GM10248 (cell line): ENCODE data around the gene NLRC5.

Experiments used
- CTCF ChIA-PET: fragments of 300-600 bp; sonication (Branson Sonifier 250); formaldehyde crosslinking; extraction: SDS; loops from one replicate; lab custom pipeline; 2021; ENCODE audit warnings: antibody characterized with exemption; lab: Yijun Ruan, JAX
- POLR2A ChIA-PET: fragments of 350-650 bp; sonication (Branson Sonifier 250); formaldehyde crosslinking; extraction: SDS; loops from one replicate; lab custom pipeline; 2020; ENCODE audit warnings: antibody characterized with exemption; lab: Yijun Ruan, JAX
- DNase-seq: peaks from one replicate; pipeline ENCODE4 v3.0.0; 2012; ENCODE audit errors: extremely low spot score
- TF ChIP-seq, protein P1 (sequence below): IDR thresholded peaks from 2 replicates; pipeline ENCODE4 v1.5.1; 2012; ENCODE audit warnings: mild to moderate bottlenecking, low read depth; ENCODE audit errors: extremely low read depth, missing control alignments, control extremely low read depth

Gene NLRC5

DNA sequence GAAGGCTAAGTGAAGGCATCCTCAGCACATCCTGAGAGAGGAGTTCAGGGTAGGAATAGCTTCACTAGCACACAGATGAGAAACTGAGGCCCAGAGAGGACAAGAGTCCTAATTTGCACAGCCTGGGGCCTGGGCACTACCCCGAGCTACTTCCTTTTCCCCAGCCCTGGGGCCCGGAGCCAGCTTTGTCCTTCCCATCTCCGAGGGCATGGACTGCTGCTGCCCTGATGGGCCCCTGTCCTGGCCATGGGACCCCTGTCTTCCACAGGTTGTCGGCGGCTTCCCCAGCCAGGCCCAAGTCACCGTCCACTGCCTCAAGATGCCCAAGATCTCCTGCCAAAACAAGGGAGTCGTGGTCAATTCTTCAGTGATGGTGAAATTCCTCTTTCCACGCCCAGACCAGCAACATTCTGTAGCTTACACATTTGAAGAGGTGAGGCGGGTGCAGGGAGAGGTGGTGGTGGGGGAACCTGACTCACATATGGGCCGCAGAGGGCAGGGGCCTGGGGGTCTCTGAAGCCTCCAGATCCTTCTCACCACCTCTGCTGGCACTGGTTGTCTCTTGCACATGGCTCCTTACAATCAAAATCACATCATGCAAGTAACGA lies 11.4 kb upstream of the NLRC5 start:
- CTCF ChIA-PET: interaction anchor here (0.9 to 20.3 kb wide), 7 partner anchors 8 to 197 kb away, joined by 3 to 376 read pairs (median 3); partner anchors contain the start of gene CETP
- DNase-seq: no peak
- POLR2A ChIA-PET: no interaction called here
- TF ChIP-seq, protein P1, sequence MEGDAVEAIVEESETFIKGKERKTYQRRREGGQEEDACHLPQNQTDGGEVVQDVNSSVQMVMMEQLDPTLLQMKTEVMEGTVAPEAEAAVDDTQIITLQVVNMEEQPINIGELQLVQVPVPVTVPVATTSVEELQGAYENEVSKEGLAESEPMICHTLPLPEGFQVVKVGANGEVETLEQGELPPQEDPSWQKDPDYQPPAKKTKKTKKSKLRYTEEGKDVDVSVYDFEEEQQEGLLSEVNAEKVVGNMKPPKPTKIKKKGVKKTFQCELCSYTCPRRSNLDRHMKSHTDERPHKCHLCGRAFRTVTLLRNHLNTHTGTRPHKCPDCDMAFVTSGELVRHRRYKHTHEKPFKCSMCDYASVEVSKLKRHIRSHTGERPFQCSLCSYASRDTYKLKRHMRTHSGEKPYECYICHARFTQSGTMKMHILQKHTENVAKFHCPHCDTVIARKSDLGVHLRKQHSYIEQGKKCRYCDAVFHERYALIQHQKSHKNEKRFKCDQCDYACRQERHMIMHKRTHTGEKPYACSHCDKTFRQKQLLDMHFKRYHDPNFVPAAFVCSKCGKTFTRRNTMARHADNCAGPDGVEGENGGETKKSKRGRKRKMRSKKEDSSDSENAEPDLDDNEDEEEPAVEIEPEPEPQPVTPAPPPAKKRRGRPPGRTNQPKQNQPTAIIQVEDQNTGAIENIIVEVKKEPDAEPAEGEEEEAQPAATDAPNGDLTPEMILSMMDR: no peak

DNA sequence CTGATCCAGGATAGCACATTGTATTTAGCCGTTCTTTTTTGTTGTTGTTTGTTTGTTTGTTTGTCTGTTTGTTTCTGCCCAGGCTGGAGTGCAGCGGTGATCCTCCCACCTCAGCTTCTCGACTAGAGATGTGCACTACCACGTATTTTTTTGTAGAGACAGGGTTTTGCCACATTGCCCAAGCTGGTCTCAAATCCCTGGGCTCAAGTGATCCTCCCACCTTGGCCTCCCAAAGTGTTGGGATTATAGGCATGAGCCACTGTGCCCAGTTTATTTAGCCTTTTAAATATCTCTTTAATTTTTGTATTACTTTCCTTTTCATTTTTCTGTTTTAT lies 9.2 kb upstream of the NLRC5 start:
- TF ChIP-seq, protein P1: no peak
- POLR2A ChIA-PET: no interaction called here
- CTCF ChIA-PET: interaction anchor here (20.3 kb wide), 1 partner anchor 13 kb away, joined by 376 read pairs; the partner anchor contains the start of gene CETP
- no peak for DNase-seq

DNA sequence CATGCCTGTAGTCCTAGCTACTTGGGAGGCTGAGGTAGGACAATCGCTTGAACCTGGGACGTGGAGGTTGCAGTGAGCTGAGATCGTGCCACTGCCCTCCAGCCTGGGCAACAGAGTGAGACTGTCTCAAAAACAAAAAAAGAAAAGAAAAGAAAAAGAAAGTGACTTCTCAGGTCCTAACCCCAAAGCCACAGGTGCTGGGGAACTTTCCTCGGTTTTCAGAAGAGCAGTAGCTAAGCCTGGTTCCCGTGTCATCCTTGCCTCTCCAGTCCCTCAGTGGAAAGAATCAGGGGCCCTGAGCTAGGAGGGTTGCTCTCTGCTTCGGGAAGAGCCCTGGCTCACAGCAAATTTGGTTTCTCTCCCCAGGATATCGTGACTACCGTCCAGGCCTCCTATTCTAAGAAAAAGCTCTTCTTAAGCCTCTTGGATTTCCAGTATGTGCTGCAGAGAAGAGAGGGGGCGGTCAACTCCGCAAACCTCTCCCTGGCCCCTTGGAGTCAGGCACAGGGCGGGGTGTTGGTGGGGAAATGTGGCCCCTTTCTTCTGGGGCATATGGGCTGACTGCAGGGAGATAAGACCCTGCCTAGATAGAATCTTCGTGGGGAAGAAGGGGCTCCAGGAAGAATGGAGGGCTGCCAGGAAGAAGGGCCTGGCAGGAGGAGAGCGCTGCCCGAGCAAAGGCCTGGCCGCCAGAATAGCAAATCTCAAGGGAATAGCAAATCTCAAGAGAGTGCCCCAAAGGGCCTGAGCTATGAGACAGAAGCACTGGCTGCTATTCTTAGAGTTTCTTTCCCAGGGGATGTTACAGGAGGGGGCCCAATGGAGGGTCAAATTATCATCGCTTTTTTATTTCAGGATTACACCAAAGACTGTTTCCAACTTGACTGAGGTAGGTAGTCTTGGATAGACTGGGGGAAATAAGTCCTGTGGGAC lies 8.3 kb upstream of the NLRC5 start:
- ChIA-PET POLR2A (no interaction called here), CTCF (interaction anchor here (1.0 to 20.3 kb wide), 4 partner anchors 14 to 113 kb away, joined by 3 to 376 read pairs (median 7); partner anchors contain the start of gene CETP)
- TF ChIP-seq, protein P1: no peak
- no peak for DNase-seq

DNA sequence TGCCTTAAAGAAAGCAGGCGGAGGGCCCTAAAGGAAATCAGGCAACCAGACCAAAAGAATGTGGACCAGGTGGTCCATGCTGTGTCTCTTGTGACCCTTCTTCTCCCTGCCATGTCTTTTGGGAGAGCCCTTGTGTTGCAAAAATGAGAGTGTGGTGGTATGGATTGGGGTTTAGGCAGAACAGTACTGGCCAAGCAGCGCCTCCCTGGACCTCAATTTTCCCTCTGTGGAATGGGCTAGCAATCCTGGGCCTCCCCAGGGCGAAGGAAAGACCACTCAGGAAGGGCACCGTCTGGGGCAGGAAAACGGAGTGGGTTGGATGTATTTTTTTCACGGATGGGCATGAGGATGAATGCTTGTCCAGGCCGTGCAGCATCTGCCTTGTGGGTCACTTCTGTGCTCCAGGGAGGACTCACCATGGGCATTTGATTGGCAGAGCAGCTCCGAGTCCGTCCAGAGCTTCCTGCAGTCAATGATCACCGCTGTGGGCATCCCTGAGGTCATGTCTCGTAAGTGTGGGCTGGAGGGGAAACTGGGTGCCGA lies 7.6 kb upstream of the NLRC5 start:
- no peak for DNase-seq
- ChIA-PET POLR2A (interaction anchor here (1.1 kb wide), 1 partner anchor 11 kb away, joined by 4 read pairs; no protein-coding TSS in a partner anchor), CTCF (interaction anchor here (1.0 to 20.3 kb wide), 7 partner anchors 13 to 114 kb away, joined by 3 to 376 read pairs (median 4); partner anchors contain the start of gene CETP)
- TF ChIP-seq, protein P1: no peak

DNA sequence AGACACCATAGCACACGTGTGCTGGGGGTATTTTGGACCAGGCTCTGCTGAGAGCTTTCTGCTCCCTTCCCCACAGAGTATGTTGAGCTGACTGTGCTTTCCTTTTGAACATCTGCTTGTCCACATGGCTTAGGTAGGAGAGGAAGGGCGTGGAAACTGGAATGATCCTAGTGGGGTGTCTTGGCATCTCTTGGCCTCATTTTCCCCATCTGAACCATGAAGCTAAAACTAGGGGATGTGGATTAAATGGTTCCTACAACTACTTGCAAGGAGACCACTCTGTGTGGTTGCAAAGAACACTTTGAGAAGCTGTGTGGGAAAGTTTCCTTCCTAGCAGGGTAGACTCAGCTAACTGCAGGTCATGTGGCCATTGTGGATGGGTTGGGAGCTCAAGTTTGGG lies 6.7 kb upstream of the NLRC5 start:
- TF ChIP-seq, protein P1: no peak
- ChIA-PET POLR2A (interaction anchor here (1.1 kb wide), 2 partner anchors 11 to 49 kb away, joined by 4 read pairs; no protein-coding TSS in a partner anchor), CTCF (interaction anchor here (1.0 to 20.3 kb wide), 6 partner anchors 13 to 63 kb away, joined by 3 to 376 read pairs (median 4); partner anchors contain the start of gene CETP)
- no peak for DNase-seq
